ENCODE results near the gene AAK1.

DNA sequence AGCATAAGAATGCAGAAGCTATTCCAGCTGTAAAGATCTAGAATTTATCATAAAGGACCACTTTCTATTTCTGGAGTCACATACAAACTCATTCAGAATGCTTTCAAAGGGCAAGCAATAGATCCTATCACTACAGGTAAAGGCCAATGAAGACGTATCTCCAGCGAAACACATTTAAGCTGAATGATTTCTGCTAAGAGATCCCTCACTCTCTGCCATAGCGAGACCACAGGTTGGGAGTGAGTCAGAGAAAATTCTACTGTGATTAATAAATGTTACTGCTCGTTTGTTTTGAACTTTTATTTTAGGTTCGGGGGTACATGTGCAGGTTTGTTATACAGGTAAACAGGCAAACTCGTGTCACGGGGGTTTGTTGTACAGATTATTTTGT is 133.8 kb downstream of the AAK1 start:
- TF ChIP-seq, protein P1, sequence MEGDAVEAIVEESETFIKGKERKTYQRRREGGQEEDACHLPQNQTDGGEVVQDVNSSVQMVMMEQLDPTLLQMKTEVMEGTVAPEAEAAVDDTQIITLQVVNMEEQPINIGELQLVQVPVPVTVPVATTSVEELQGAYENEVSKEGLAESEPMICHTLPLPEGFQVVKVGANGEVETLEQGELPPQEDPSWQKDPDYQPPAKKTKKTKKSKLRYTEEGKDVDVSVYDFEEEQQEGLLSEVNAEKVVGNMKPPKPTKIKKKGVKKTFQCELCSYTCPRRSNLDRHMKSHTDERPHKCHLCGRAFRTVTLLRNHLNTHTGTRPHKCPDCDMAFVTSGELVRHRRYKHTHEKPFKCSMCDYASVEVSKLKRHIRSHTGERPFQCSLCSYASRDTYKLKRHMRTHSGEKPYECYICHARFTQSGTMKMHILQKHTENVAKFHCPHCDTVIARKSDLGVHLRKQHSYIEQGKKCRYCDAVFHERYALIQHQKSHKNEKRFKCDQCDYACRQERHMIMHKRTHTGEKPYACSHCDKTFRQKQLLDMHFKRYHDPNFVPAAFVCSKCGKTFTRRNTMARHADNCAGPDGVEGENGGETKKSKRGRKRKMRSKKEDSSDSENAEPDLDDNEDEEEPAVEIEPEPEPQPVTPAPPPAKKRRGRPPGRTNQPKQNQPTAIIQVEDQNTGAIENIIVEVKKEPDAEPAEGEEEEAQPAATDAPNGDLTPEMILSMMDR (IDR thresholded peaks at IDR 0.05) = no peak
- TF ChIP-seq EZH2phosphoT487 (IDR thresholded peaks at IDR 0.05) = no peak

All from neural progenitor cell (in vitro differentiated cells).